Fibroblast of lung (primary cell): ENCODE data around the gene APPBP2.

Experiments
- CTCF ChIP-seq, 2 donors: IDR thresholded peaks in 1 of 2; conservative IDR thresholded peaks in 1 of 2; 1 replicate in 1 of 2; 2 replicates in 1 of 2; pipeline ENCODE4 v1.5.1; 2011 to 2012; ENCODE audit warnings: low read length in 2 of 2, control low read depth in 1 of 2, inconsistent platforms in 1 of 2, low read depth in 1 of 2, mild to moderate bottlenecking in 1 of 2
- EZH2 ChIP-seq: IDR thresholded peaks from 2 replicates; pipeline ENCODE4 v1.5.1; 2012; ENCODE audit warnings: low read length, control low read depth, mild to moderate bottlenecking; ENCODE audit errors: missing control alignments

GRCh38 chr17:60513014-60513413, 13.0 kb downstream of the APPBP2 start:
- TF ChIP-seq CTCF (conservative IDR thresholded peaks at IDR 0.05 in 1 of 2, IDR thresholded peaks at IDR 0.05 in 1 of 2; ENCODE audit: low read depth in 1 of 2, low read length in 2 of 2) (no peak), EZH2 (no peak)
